CD4-positive, alpha-beta memory T cell (primary cell): ENCODE results near the gene RPL41. TPM values are rescaled to one million over a fixed set of nuclear protein-coding genes. Genes with fewer than 3 reads are reported as not detected.

ENCODE experiments used
- CTCF ChIA-PET: fragments of 350-600 bp; sonication (Branson Sonifier 250); formaldehyde crosslinking; loops from one replicate; lab custom pipeline; 2021; ENCODE audit warnings: inconsistent platforms; ENCODE audit not compliant: partially characterized antibody; lab: Charles Lee
- POLR2A ChIA-PET: fragments of 350-600 bp; sonication (Branson Sonifier 250); formaldehyde crosslinking; loops from one replicate; lab custom pipeline; 2021; ENCODE audit not compliant: partially characterized antibody; lab: Charles Lee
- DNase-seq, 5 donors: peaks; one replicate each; pipeline versions ENCODE4 v3.0.0 to v3.0.0-alpha.2; 2020 to 2022; ENCODE audit warnings: mixed read lengths in 1 of 5
- H3K27ac ChIP-seq: one replicate; pipeline ENCODE4 v1.7.0; 2013; ENCODE audit warnings: low read depth, low read length
- H3K27me3 ChIP-seq: 2 replicates; pipeline ENCODE4 v1.7.0; 2013; ENCODE audit warnings: mild to moderate bottlenecking, low read length, moderate library complexity; ENCODE audit not compliant: insufficient read depth
- H3K36me3 ChIP-seq: 2 replicates; pipeline ENCODE4 v1.7.0; 2013; ENCODE audit warnings: mild to moderate bottlenecking, low read length, moderate library complexity; ENCODE audit not compliant: insufficient read depth
- H3K4me1 ChIP-seq: 2 replicates; pipeline ENCODE4 v1.7.0; 2013; ENCODE audit warnings: mild to moderate bottlenecking, low read length, moderate library complexity; ENCODE audit not compliant: insufficient read depth
- H3K4me3 ChIP-seq, 2 donors: one replicate each; pipeline ENCODE4 v1.7.0; 2013; ENCODE audit warnings: low read length in 2 of 2, mild to moderate bottlenecking in 1 of 2
- H3K9me3 ChIP-seq, 2 donors: one replicate each; pipeline ENCODE4 v1.7.0; 2013; ENCODE audit warnings: low read length in 2 of 2, control low read depth in 1 of 2; ENCODE audit not compliant: control insufficient read depth in 1 of 2
- H3K27ac Mint-ChIP-seq, 7 donors: one replicate each; pipeline ENCODE4 v1.8.0; 2020 to 2021; ENCODE audit warnings: mixed read lengths in 7 of 7, mild to moderate bottlenecking in 6 of 7, inconsistent platforms in 3 of 7, moderate library complexity in 3 of 7
- H3K27me3 Mint-ChIP-seq, 2 donors: one replicate each; pipeline ENCODE4 v1.8.0; 2020 to 2021; ENCODE audit warnings: mixed read lengths in 2 of 2
- H3K36me3 Mint-ChIP-seq, 2 donors: one replicate each; pipeline ENCODE4 v1.8.0; 2020 to 2021; ENCODE audit warnings: mixed read lengths in 2 of 2, inconsistent platforms in 1 of 2, mild to moderate bottlenecking in 1 of 2
- H3K4me1 Mint-ChIP-seq, 4 donors: one replicate each; pipeline ENCODE4 v1.8.0; 2020 to 2021; ENCODE audit warnings: mixed read lengths in 4 of 4, mild to moderate bottlenecking in 1 of 4
- H3K4me3 Mint-ChIP-seq, 8 donors: one replicate each; pipeline ENCODE4 v1.8.0; 2020 to 2021; ENCODE audit warnings: mixed read lengths in 8 of 8, mild to moderate bottlenecking in 7 of 8, moderate library complexity in 6 of 8, inconsistent platforms in 3 of 8
- H3K9me3 Mint-ChIP-seq, 8 donors: one replicate each; pipeline ENCODE4 v1.8.0; 2020 to 2021; ENCODE audit warnings: mixed read lengths in 8 of 8, mild to moderate bottlenecking in 5 of 8, inconsistent platforms in 3 of 8, moderate library complexity in 1 of 8
- intact Hi-C: fragments of 100-400 bp; cut with micrococcal nuclease; formaldehyde crosslinking; loops from one replicate; pipeline ENCODE4 v1.15.1; 2023
- polyA plus RNA-seq, 2 donors: library from polyadenylated mRNA; unstranded; fragments of 300-500 nt; fragmentation: Illumina TruSeq; gene quantifications; one replicate each; pipeline ENCODE4 v1.2.3, GENCODE V29; 2021
- total RNA-seq, 2 experiments: library from RNA; stranded (reverse); gene quantifications; one replicate each; pipeline ENCODE4 v1.2.3, GENCODE V29; 2021

Gene RPL41
- total and polyA plus RNA-seq, 4 experiments from 2014 or later = 5,438 to 8,691 (median 5,893) TPM

- ChIA-PET POLR2A (interaction anchor here (0.6 to 10.8 kb wide), 14 partner anchors 9 to 200 kb away, joined by 3 to 236 read pairs (median 6); partner anchors contain the start of genes ESYT1, PA2G4, RNF41 and RPL41), CTCF (interaction anchor here (0.6 to 2.5 kb wide), 11 partner anchors 17 to 63 kb away, joined by 3 to 16 read pairs (median 4); partner anchors contain the start of genes ESYT1, RNF41, SMARCC2 and ZC3H10)
- DNase-seq = no peak
- Mint-ChIP-seq H3K9me3 (no peaks in the 10 kb centered on the region), H3K27me3 (no peaks in the 10 kb centered on the region), H3K4me1 (peaks cover 28 to 65% (median 37%) of the 10 kb centered on the region in 4 donors), H3K4me3 (peak overlapping the region; percentile 93 to 100 (median 97)), H3K36me3 (peaks cover 34 to 62% of the 10 kb centered on the region in 2 donors), H3K27ac (peak overlapping the region; percentile 96 to 100 (median 99))
- Histone ChIP-seq H3K9me3 (no peaks in the 10 kb centered on the region), H3K36me3 (peaks cover 41% of the 10 kb centered on the region), H3K4me3 (peak overlapping the region; percentile 86 to 89), H3K27me3 (no peaks in the 10 kb centered on the region), H3K4me1 (peaks cover 38% of the 10 kb centered on the region), H3K27ac (peak overlapping the region; percentile 97)
- intact Hi-C loops = loop anchor here (2.0 kb wide), 1 partner anchor 61 kb away; the partner anchor contains the start of gene RNF41
Observed at GRCh38 chr12:56159482-56160192, 43.2 kb downstream of the RPL41 start.

GRCh38 chr12:56160193-56160763, 43.8 kb downstream of the RPL41 start:
- H3K4me1 ChIP-seq = peaks cover 38% of the 10 kb centered on the region
- H3K9me3 ChIP-seq = no peaks in the 10 kb centered on the region
- peak; percentile 64 to 85 (median 73) for DNase-seq
- H3K4me1 Mint-ChIP-seq = peaks cover 28 to 64% (median 37%) of the 10 kb centered on the region in 4 donors
- H3K36me3 ChIP-seq = peaks cover 45% of the 10 kb centered on the region
- H3K9me3 Mint-ChIP-seq = no peaks in the 10 kb centered on the region
- intact Hi-C loops = no loop called here
- H3K36me3 Mint-ChIP-seq = peaks cover 34 to 66% of the 10 kb centered on the region in 2 donors
- peak overlapping the region; percentile 93 to 100 (median 97) for H3K4me3 Mint-ChIP-seq
- H3K27me3 Mint-ChIP-seq = no peaks in the 10 kb centered on the region
- CTCF ChIA-PET = interaction anchor here (1.0 to 3.2 kb wide), 11 partner anchors 8 to 44 kb away, joined by 4 to 16 read pairs (median 8); partner anchors contain the start of genes ESYT1, MYL6B, RPL41 and SMARCC2
- H3K4me3 ChIP-seq = peak overlapping the region; percentile 86 to 89
- no peaks in the 10 kb centered on the region for H3K27me3 ChIP-seq
- peak overlapping the region; percentile 97 for H3K27ac ChIP-seq
- POLR2A ChIA-PET = interaction anchor here (0.6 to 10.8 kb wide), 12 partner anchors 12 to 307 kb away, joined by 3 to 236 read pairs (median 8); partner anchors contain the start of genes ESYT1, PA2G4, RNF41 and RPL41
- peak overlapping the region; percentile 96 to 100 (median 99) for H3K27ac Mint-ChIP-seq

DNA sequence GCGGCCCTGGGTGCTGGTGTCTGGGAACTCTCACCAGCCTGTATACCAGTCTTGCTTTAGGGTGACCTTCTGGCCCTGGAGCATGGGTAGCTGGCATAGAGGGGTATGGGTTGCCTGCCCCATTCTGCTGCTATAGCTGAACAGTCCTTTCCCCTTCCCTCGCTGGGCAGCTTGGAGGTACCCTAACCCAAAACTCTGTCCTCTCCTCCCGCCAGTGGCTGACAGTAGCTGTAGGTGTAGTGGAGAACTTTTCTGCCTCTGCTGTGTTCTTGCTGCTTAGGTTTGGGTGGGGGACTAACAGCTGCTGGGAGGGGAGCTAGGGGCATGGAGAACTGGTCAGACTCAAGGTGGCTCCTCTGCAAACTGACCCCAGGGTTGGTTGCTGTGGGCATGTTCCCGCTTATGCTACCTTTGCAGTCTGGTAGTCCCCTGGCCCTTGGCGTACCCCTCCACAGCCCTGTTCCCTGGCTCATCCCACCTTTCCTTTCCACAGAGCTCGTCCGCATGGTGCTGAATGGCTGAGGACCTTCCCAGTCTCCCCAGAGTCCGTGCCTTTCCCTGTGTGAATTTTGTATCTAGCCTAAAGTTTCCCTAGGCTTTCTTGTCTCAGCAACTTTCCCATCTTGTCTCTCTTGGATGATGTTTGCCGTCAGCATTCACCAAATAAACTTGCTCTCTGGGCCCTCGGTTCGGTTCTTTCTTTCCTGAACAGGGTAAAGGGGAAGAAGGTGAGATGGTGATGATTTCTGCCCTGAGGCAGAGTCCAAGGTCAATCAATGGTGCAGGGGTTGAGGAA, 44.7 kb downstream of the RPL41 start:
- no peaks in the 10 kb centered on the region for H3K27me3 Mint-ChIP-seq
- Histone ChIP-seq H3K4me3 (peak overlapping the region; percentile 18 to 86), H3K9me3 (no peaks in the 10 kb centered on the region), H3K36me3 (peaks cover 52% of the 10 kb centered on the region), H3K4me1 (peaks cover 38% of the 10 kb centered on the region), H3K27me3 (no peaks in the 10 kb centered on the region), H3K27ac (peak overlapping the region; percentile 97)
- peaks cover 39 to 73% of the 10 kb centered on the region in 2 donors for H3K36me3 Mint-ChIP-seq
- H3K9me3 Mint-ChIP-seq = no peaks in the 10 kb centered on the region
- intact Hi-C loops = no loop called here
- peak overlapping the region; percentile 93 to 100 (median 97) for H3K4me3 Mint-ChIP-seq
- peak overlapping the region; percentile 96 to 100 (median 99) for H3K27ac Mint-ChIP-seq
- ChIA-PET CTCF (interaction anchor here (0.7 to 3.2 kb wide), 13 partner anchors 9 to 44 kb away, joined by 3 to 12 read pairs (median 5); partner anchors contain the start of genes ESYT1, MYL6B, RPL41 and SMARCC2), POLR2A (interaction anchor here (0.8 to 10.8 kb wide), 13 partner anchors 10 to 306 kb away, joined by 3 to 236 read pairs (median 6); partner anchors contain the start of genes CNPY2, ESYT1, PA2G4 and RAB5B)
- H3K4me1 Mint-ChIP-seq = peaks cover 28 to 63% (median 39%) of the 10 kb centered on the region in 4 donors
- DNase-seq = no peak

GRCh38 chr12:56161690-56162351, 45.4 kb downstream of the RPL41 start:
- H3K27ac Mint-ChIP-seq = peak overlapping the region; percentile 61 to 100 (median 98)
- CTCF ChIA-PET = interaction anchor here (0.7 to 3.2 kb wide), 16 partner anchors 10 to 127 kb away, joined by 3 to 12 read pairs (median 5); partner anchors contain the start of genes ESYT1, MYL6B, RPL41 and SMARCC2
- peak overlapping the region; percentile 97 for H3K27ac ChIP-seq
- intact Hi-C loops = no loop called here
- no peaks in the 10 kb centered on the region for H3K27me3 Mint-ChIP-seq
- H3K27me3 ChIP-seq = no peaks in the 10 kb centered on the region
- no peaks in the 10 kb centered on the region for H3K9me3 ChIP-seq
- H3K4me3 Mint-ChIP-seq = peak overlapping the region in 6 of 8 donors; percentile 6 to 100 (median 63)
- H3K9me3 Mint-ChIP-seq = no peaks in the 10 kb centered on the region
- peaks cover 52% of the 10 kb centered on the region for H3K36me3 ChIP-seq
- peaks cover 37% of the 10 kb centered on the region for H3K4me1 ChIP-seq
- POLR2A ChIA-PET = interaction anchor here (0.9 to 10.8 kb wide), 13 partner anchors 10 to 306 kb away, joined by 3 to 236 read pairs (median 6); partner anchors contain the start of genes CNPY2, ESYT1, PA2G4 and RAB5B
- H3K36me3 Mint-ChIP-seq = peaks cover 39 to 77% of the 10 kb centered on the region in 2 donors
- H3K4me1 Mint-ChIP-seq = peaks cover 28 to 63% (median 39%) of the 10 kb centered on the region in 4 donors
- no peak for DNase-seq
- no peak overlapping the region for H3K4me3 ChIP-seq

GRCh38 chr12:56162468-56163290, 46.2 kb downstream of the RPL41 start:
- intact Hi-C loops = no loop called here
- Mint-ChIP-seq H3K4me1 (peaks cover 22 to 56% (median 33%) of the 10 kb centered on the region in 4 donors), H3K4me3 (peak overlapping the region in 1 of 8 donors; percentile 30), H3K36me3 (peaks cover 44 to 79% of the 10 kb centered on the region in 2 donors), H3K27ac (peak overlapping the region in 5 of 7 donors; percentile 27 to 96 (median 71)), H3K27me3 (no peaks in the 10 kb centered on the region), H3K9me3 (no peaks in the 10 kb centered on the region)
- ChIA-PET POLR2A (interaction anchor here (1.0 to 10.8 kb wide), 12 partner anchors 9 to 305 kb away, joined by 3 to 236 read pairs (median 6); partner anchors contain the start of genes ESYT1, PA2G4, RPL41 and SMARCC2), CTCF (interaction anchor here (0.7 to 3.2 kb wide), 13 partner anchors 11 to 126 kb away, joined by 3 to 12 read pairs (median 5); partner anchors contain the start of genes ESYT1 and ZC3H10)
- Histone ChIP-seq H3K27ac (peak overlapping the region; percentile 11), H3K4me1 (peaks cover 30% of the 10 kb centered on the region), H3K27me3 (no peaks in the 10 kb centered on the region), H3K9me3 (no peaks in the 10 kb centered on the region), H3K4me3 (no peak overlapping the region), H3K36me3 (peaks cover 56% of the 10 kb centered on the region)
- no peak for DNase-seq
